H9 (cell line): ENCODE measurements around the gene B3GLCT. TPM values are rescaled to one million over a fixed set of nuclear protein-coding genes. Genes with fewer than 3 reads are reported as not detected.

ENCODE experiments used
- DNase-seq: peaks from one replicate; pipeline ENCODE4 v3.0.0-alpha.2; 2017
- H2AFZ ChIP-seq: one replicate; pipeline ENCODE4 v1.6.1; 2013; ENCODE audit warnings: mild to moderate bottlenecking, low read length, control low read depth, moderate library complexity
- H2AK5ac ChIP-seq: 2 replicates; pipeline ENCODE4 v1.6.1; 2013; ENCODE audit warnings: low read length, control low read depth, mixed read lengths; ENCODE audit not compliant: insufficient read length
- H2BK120ac ChIP-seq: one replicate; pipeline ENCODE4 v1.6.1; 2013; ENCODE audit warnings: low read depth, mild to moderate bottlenecking, low read length, control low read depth, inconsistent platforms; ENCODE audit not compliant: poor library complexity, severe bottlenecking
- H2BK12ac ChIP-seq: 2 replicates; pipeline ENCODE4 v1.6.1; 2013; ENCODE audit warnings: low read length, control low read depth, mixed read lengths, low read depth; ENCODE audit not compliant: insufficient read length
- H2BK15ac ChIP-seq: 2 replicates; pipeline ENCODE4 v1.6.1; 2013; ENCODE audit warnings: low read depth, low read length, control low read depth
- H2BK20ac ChIP-seq: one replicate; pipeline ENCODE4 v1.6.1; 2013; ENCODE audit warnings: low read depth, mild to moderate bottlenecking, low read length, control low read depth, inconsistent platforms; ENCODE audit not compliant: poor library complexity, severe bottlenecking
- H2BK5ac ChIP-seq: 2 replicates; pipeline ENCODE4 v1.6.1; 2013; ENCODE audit warnings: low read length, control low read depth, mixed read lengths; ENCODE audit not compliant: insufficient read length
- H3K14ac ChIP-seq: 2 replicates; pipeline ENCODE4 v1.6.1; 2013; ENCODE audit warnings: low read length, control low read depth; ENCODE audit not compliant: insufficient read depth
- H3K18ac ChIP-seq: 2 replicates; pipeline ENCODE4 v1.6.1; 2013; ENCODE audit warnings: low read depth, mild to moderate bottlenecking, mixed read lengths, low read length, control low read depth; ENCODE audit not compliant: insufficient read length
- H3K23ac ChIP-seq: 2 replicates; pipeline ENCODE4 v1.6.1; 2013; ENCODE audit warnings: low read length, control low read depth, mixed read lengths, low read depth; ENCODE audit not compliant: insufficient read length
- H3K23me2 ChIP-seq: 2 replicates; pipeline ENCODE4 v1.6.1; 2013; ENCODE audit warnings: low read depth, mild to moderate bottlenecking, mixed read lengths, low read length, control low read depth; ENCODE audit not compliant: insufficient read length, poor library complexity, severe bottlenecking
- H3K27ac ChIP-seq: 2 replicates; pipeline ENCODE4 v1.5.1; 2013; ENCODE audit warnings: low read length, control low read depth, mixed read lengths, low read depth; ENCODE audit not compliant: insufficient read length
- H3K27me3 ChIP-seq: 2 replicates; pipeline ENCODE4 v1.6.1; 2013; ENCODE audit warnings: low read length, control low read depth, inconsistent platforms; ENCODE audit not compliant: insufficient read depth
- H3K4ac ChIP-seq: 2 replicates; pipeline ENCODE4 v1.6.1; 2013; ENCODE audit warnings: low read depth, mild to moderate bottlenecking, control low read depth, inconsistent platforms, low read length, moderate library complexity
- H3K4me1 ChIP-seq: 2 replicates; pipeline ENCODE4 v1.6.1; 2013; ENCODE audit warnings: low read length, control low read depth, inconsistent platforms; ENCODE audit not compliant: insufficient read depth
- H3K4me2 ChIP-seq: 2 replicates; pipeline ENCODE4 v1.6.1; 2013; ENCODE audit warnings: low read length, control low read depth, mixed read lengths; ENCODE audit not compliant: insufficient read length, insufficient read depth
- H3K56ac ChIP-seq: 2 replicates; pipeline ENCODE4 v1.6.1; 2013; ENCODE audit warnings: low read depth, mild to moderate bottlenecking, mixed read lengths, low read length, control low read depth; ENCODE audit not compliant: insufficient read length
- H3K79me1 ChIP-seq: 2 replicates; pipeline ENCODE4 v1.6.1; 2013; ENCODE audit warnings: low read depth, mild to moderate bottlenecking, moderate library complexity, low read length, control low read depth, inconsistent platforms; ENCODE audit not compliant: insufficient read depth, poor library complexity, severe bottlenecking
- H3K79me2 ChIP-seq: 2 replicates; pipeline ENCODE4 v1.6.1; 2013; ENCODE audit warnings: low read length, control low read depth, inconsistent platforms; ENCODE audit not compliant: insufficient read depth
- H3K9ac ChIP-seq: 2 replicates; pipeline ENCODE4 v1.6.1; 2013; ENCODE audit warnings: low read length, control low read depth, mixed read lengths; ENCODE audit not compliant: insufficient read length; ENCODE audit errors: extremely low read depth
- H3K9me3 ChIP-seq: one replicate; pipeline ENCODE4 v1.6.1; 2013; ENCODE audit warnings: low read depth, low read length, inconsistent platforms; ENCODE audit not compliant: control insufficient read depth
- H3T11ph ChIP-seq: one replicate; pipeline ENCODE4 v1.6.1; 2013; ENCODE audit warnings: mild to moderate bottlenecking, low read length, control low read depth, inconsistent platforms
- H4K20me1 ChIP-seq: one replicate; pipeline ENCODE4 v1.6.1; 2013; ENCODE audit not compliant: control insufficient read depth, insufficient read length, insufficient read depth
- H4K5ac ChIP-seq: 2 replicates; pipeline ENCODE4 v1.6.1; 2013; ENCODE audit warnings: low read depth, mild to moderate bottlenecking, mixed read lengths, low read length, control low read depth; ENCODE audit not compliant: insufficient read length
- H4K8ac ChIP-seq: replicated peaks from 2 replicates; pipeline ENCODE4 v1.6.1; 2013; ENCODE audit warnings: low read length, control low read depth, mixed read lengths, low read depth; ENCODE audit not compliant: insufficient read length
- H4K91ac ChIP-seq: 2 replicates; pipeline ENCODE4 v1.6.1; 2013; ENCODE audit warnings: low read depth, mild to moderate bottlenecking, moderate library complexity, mixed read lengths, low read length, control low read depth; ENCODE audit not compliant: insufficient read length
- H3K27ac Mint-ChIP-seq, 3 experiments: 2 replicates in 2 of 3; 3 replicates in 1 of 3; pipeline ENCODE4 v1.8.0; 2020 to 2021; ENCODE audit warnings: mixed read lengths in 3 of 3, mild to moderate bottlenecking in 1 of 3, moderate library complexity in 1 of 3
- H3K27me3 Mint-ChIP-seq: 2 replicates; pipeline ENCODE4 v1.8.0; 2021; ENCODE audit warnings: low read depth, mild to moderate bottlenecking, moderate library complexity, mixed read lengths
- H3K36me3 Mint-ChIP-seq, 3 experiments: 2 replicates in 2 of 3; 3 replicates in 1 of 3; pipeline ENCODE4 v1.8.0; 2020 to 2021; ENCODE audit warnings: low read depth in 3 of 3, mixed read lengths in 3 of 3; ENCODE audit not compliant: insufficient read depth in 1 of 3
- H3K4me1 Mint-ChIP-seq, 2 experiments: 2 replicates each; pipeline ENCODE4 v1.8.0; 2020; ENCODE audit warnings: mixed read lengths in 2 of 2
- H3K4me3 Mint-ChIP-seq, 2 experiments: 2 replicates in 1 of 2; 3 replicates in 1 of 2; pipeline ENCODE4 v1.8.0; 2020 to 2021; ENCODE audit warnings: mild to moderate bottlenecking in 2 of 2, mixed read lengths in 2 of 2, moderate library complexity in 1 of 2
- H3K9me3 Mint-ChIP-seq, 2 experiments: 2 replicates in 1 of 2; 3 replicates in 1 of 2; pipeline ENCODE4 v1.8.0; 2020; ENCODE audit warnings: mild to moderate bottlenecking in 2 of 2, mixed read lengths in 2 of 2, moderate library complexity in 1 of 2
- CTCF ChIP-seq: fragments of 200-600 bp; sonication (generic); conservative IDR thresholded peaks from 3 replicates; pipeline ENCODE4 v1.8.0; 2021; ENCODE audit warnings: antibody characterized with exemption, mild to moderate bottlenecking
- WGBS: extraction: QIAGEN DNeasy Blood & Tissue Kit; methylation state at CpG from one replicate; pipeline ENCODE4 v1.1.7; 2013; ENCODE audit warnings: missing lambda C conversion rate, low lambda C conversion rate, mixed read lengths; ENCODE audit not compliant: insufficient read length; ENCODE audit errors: extremely low coverage; 5-methylcytosine and 5-hydroxymethylcytosine counted together
- total RNA-seq: library from RNA; stranded (reverse); gene quantifications from 2 replicates; pipeline ENCODE4 v1.2.1, GENCODE V29; 2021

The B3GLCT gene
- total RNA-seq, 1 experiment from 2014 or later, result 5.4 TPM

GRCh38 chr13:31150315-31150985 lies 49.3 kb upstream of the B3GLCT start:
- Mint-ChIP-seq H3K9me3 (no peaks in the 10 kb centered on the region), H3K36me3 (peaks cover 54 to 89% (median 69%) of the 10 kb centered on the region in 3 experiments; a peak in 6 of 7 replicates)
- H2BK5ac ChIP-seq, result no peak overlapping the region

More at GRCh38 chr13:31150315-31150985, 49.3 kb upstream of the B3GLCT start:
- no peak overlapping the region for H4K91ac ChIP-seq
- no peak for TF ChIP-seq CTCF
- H3K4me1 Mint-ChIP-seq, result no peaks in the 10 kb centered on the region
- no peak overlapping the region for H3K18ac ChIP-seq
- H2BK20ac ChIP-seq, result no peak overlapping the region
- no peak overlapping the region for H2BK15ac ChIP-seq
- H4K20me1 ChIP-seq, result no peaks in the 10 kb centered on the region
- no peaks in the 10 kb centered on the region for H3K4me1 ChIP-seq
- no peak overlapping the region for H3K27ac ChIP-seq
- H3K56ac ChIP-seq, result no peak overlapping the region
- H2BK12ac ChIP-seq, result no peak overlapping the region
- H3K9me3 ChIP-seq, result no peaks in the 10 kb centered on the region
- no peak overlapping the region for H3K4me2 ChIP-seq
- no peak overlapping the region for H3K23ac ChIP-seq
- no peak overlapping the region for H3K27ac Mint-ChIP-seq
- no peak for DNase-seq
- H3K4ac ChIP-seq, result no peak overlapping the region
- H2AFZ ChIP-seq, result no peak overlapping the region
- no peak overlapping the region for H2BK120ac ChIP-seq
- H2AK5ac ChIP-seq, result no peak overlapping the region
- no peak overlapping the region for H3T11ph ChIP-seq
- H3K27me3 Mint-ChIP-seq, result no peaks in the 10 kb centered on the region
- no peak overlapping the region for H3K14ac ChIP-seq
- H3K23me2 ChIP-seq, result no peaks in the 10 kb centered on the region
- H3K79me2 ChIP-seq, result no peaks in the 10 kb centered on the region
- no peak overlapping the region for H3K4me3 Mint-ChIP-seq
- H4K8ac ChIP-seq, result no peak overlapping the region
- WGBS, result no CpG with 5 or more reads among the region's 4 CpGs
- no peaks in the 10 kb centered on the region for H3K27me3 ChIP-seq
- H3K79me1 ChIP-seq, result no peaks in the 10 kb centered on the region
- no peak overlapping the region for H3K9ac ChIP-seq
- H4K5ac ChIP-seq, result no peak overlapping the region
